ENCODE measurements around the gene FAM83E.

Gene FAM83E

GRCh38 chr19:48628486-48629296, 13.8 kb upstream of the FAM83E start:
- DNase-seq (ENCODE audit: low read depth, low spot score): no peak

DNA sequence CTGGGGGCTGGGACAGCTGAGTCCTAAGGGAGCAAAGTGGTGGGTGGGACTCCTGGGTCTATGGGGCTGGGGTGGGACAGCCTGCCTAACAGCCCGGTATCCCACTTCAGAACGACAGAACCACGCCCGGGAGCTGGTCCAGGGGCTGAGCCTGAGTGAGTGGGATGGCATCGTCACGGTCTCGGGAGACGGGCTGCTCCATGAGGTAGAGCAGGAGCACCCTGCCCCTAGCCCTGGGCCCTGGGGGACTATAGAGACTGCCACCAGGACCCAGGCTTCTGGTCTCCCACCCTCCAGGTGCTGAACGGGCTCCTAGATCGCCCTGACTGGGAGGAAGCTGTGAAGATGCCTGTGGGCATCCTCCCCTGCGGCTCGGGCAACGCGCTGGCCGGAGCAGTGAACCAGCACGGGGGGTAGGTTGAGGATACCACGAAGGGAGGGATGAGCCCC, 13.0 kb upstream of the FAM83E start:
- no peak for DNase-seq (ENCODE audit: low read depth, low spot score)

GRCh38 chr19:48627201-48627864, 12.5 kb upstream of the FAM83E start:
- no peak for DNase-seq (ENCODE audit: low read depth, low spot score)

GRCh38 chr19:48625891-48626327, 11.0 kb upstream of the FAM83E start:
- DNase-seq (ENCODE audit: low read depth, low spot score): no peak

DNA sequence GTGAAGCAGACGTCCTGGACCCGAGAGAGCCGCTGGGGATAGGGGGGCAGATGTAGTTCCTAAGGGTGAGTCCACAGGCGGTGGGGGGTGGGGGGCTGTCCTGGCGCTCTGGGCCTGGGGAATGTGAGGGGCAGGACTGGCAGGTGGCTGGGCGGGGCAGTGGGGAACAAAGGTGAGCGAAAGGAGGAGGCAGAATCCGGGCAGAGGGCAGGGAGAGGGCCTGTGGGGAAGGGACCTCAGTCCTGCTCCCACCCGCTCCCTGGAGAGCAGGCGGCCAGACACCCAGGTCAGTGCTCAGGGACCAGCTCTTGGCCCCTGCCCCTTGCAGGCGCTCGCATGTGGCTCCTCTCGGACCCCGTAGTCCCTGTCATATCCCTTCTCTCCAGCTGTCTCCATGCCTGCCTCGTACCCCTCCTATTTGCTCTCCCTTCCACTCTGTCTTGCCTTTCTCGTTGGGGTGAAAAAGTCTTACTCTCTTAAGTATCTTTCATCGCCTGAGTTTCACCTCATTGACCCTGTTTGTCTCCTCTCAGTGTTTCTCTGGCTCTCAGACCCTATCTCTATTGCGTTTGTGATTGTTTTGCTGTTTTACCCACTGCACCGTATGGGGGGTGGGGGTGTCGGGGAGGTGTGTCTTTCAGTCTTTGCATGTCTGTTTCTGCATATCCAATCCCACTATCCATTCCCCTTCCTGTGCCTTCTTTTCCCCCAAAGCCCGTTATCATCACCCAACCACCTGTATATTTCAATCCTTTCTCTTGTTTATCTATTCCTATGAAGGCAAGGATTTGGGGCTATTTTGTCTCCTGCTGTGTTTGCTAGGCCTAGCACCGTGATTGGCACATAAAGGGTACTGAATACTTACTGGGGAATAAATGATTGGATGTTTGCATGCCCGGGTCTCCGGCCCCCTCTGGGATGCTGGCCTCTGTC, 10.2 kb upstream of the FAM83E start:
- no peak for DNase-seq (ENCODE audit: low read depth, low spot score)

DNA sequence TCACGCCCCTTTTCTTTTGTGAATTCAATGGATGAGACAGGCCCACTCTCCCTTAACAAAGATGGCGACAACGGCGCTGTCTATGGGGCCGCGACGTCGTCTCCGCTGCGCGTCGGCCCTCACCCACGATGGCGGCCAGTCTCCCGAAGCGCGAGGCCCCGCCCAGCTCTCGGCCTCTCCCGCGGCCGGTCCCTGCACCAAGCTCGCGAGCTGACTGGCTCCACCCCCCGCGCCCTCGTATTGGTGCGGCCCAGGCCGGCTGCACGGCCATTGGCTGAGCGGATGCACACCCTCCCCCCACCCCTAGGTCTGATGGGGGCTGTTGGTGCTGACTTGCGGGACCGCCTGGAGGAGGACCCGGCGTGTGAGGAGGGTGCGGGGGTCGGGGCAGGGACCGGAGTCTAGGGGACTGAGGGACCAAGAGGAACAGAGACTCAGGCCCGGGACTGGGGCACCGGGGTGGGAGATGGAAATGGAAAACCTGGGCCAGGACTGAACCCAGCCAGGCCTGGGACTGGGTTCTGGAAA, 9.3 kb upstream of the FAM83E start:
- peak; percentile 98 for DNase-seq (ENCODE audit: low read depth, low spot score)

GRCh38 chr19:48623556-48624066, 8.7 kb upstream of the FAM83E start:
- no peak for DNase-seq (ENCODE audit: low read depth, low spot score)

DNA sequence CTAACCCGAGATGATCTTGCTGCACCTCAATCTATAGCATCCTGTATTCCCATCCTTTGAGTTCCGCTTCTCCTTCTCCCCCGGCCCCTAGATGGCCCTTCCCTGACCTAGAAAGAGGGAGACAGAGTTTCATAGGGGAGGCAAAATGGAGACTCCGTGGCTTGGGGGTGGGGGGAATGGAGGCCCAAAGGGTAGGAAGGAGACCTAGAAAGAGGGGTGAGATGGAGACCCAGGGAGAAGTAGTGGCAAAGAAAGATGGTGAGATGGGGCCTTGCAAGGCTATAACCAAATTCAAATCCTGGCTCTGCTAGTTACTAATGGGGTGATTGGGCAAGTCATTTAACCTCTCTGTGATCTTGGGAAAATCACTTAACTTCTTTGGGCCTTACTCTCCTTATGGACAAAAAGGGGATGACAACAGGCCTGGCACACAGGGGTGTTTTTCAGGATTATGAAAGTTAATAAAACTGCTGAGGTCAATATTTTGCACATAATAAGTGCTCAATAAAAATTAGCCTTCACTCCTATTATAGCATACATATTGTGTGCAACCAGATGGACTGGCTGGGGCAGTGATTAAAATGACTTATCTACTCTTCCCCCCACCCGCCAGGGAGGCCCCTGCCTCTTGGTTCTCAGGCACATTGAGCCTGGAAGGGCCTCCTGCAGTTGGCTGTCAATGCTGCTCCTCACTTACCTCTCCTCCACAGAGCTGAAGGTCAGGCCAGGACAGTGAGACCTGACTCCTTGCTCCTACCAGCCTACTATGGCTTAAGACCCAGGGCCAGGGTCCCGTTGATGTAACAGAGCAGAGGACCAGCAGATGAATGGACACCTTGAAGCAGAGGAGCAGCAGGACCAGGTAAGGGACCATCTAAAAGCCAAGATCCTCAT, 5.1 kb upstream of the FAM83E start:
- DNase-seq (ENCODE audit: low read depth, low spot score): no peak

GRCh38 chr19:48618916-48619691, 4.2 kb upstream of the FAM83E start, which contains the start of the genes RPL18 and SPHK2:
Gene RPL18 (minus strand): TSS chr19:48619178. CDS start chr19:48619143, 35 bp downstream.
Gene SPHK2 (plus strand): TSS chr19:48619506. CDS start chr19:48620515, 1,009 bp downstream.
- peak; percentile 88 for DNase-seq (ENCODE audit: low read depth, low spot score)

GRCh38 chr19:48618278-48618915, 3.5 kb upstream of the FAM83E start:
- no peak for DNase-seq (ENCODE audit: low read depth, low spot score)

DNA sequence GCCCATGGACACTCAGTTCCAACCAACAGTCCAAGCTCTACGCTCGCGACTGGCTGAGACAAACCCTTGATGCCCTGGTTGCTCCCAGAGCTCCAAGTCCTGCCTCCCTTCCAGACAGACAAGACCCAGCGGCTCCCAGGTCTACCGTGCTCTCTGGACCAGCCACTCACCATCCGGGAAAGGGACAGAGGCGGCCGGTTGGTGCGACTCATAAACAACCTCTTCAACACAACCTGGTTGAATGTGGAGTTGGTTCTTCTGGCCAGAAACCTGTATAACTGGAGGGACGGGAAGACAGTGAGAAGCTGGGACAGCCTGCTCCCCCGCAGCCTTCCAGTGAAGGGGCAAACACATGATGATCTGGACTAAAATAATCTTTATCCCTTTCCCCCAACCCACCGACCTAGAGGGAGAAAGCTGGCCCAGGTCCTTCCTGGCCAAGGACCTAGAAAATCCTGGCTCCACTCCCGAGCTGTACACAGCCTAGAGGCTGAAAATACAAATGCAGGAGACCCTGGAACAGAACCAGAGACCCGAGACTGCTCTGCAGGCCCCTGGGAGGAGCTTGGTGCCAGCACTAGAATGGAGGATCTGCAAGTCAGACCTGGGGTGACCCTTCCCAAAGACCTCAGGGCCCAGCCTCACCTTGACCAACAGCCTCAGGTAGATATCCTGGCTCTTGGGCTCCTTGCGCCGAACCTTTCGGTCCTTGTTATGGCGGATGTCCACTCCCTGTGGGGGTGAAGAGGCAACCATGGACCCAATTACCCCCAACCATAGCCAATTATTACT, 2.5 kb upstream of the FAM83E start:
- DNase-seq (ENCODE audit: low read depth, low spot score): no peak

GRCh38 chr19:48616491-48617056, 1.7 kb upstream of the FAM83E start:
- no peak for DNase-seq (ENCODE audit: low read depth, low spot score)

- no peak for DNase-seq (ENCODE audit: low read depth, low spot score)
Observed at GRCh38 chr19:48616041-48616436, 1.2 kb upstream of the FAM83E start.

- DNase-seq (ENCODE audit: low read depth, low spot score): no peak
Observed at GRCh38 chr19:48615231-48616040, 560 bp upstream of the FAM83E start.

GRCh38 chr19:48613852-48614435, 932 bp downstream of the FAM83E start:
- no peak for DNase-seq (ENCODE audit: low read depth, low spot score)

DNA sequence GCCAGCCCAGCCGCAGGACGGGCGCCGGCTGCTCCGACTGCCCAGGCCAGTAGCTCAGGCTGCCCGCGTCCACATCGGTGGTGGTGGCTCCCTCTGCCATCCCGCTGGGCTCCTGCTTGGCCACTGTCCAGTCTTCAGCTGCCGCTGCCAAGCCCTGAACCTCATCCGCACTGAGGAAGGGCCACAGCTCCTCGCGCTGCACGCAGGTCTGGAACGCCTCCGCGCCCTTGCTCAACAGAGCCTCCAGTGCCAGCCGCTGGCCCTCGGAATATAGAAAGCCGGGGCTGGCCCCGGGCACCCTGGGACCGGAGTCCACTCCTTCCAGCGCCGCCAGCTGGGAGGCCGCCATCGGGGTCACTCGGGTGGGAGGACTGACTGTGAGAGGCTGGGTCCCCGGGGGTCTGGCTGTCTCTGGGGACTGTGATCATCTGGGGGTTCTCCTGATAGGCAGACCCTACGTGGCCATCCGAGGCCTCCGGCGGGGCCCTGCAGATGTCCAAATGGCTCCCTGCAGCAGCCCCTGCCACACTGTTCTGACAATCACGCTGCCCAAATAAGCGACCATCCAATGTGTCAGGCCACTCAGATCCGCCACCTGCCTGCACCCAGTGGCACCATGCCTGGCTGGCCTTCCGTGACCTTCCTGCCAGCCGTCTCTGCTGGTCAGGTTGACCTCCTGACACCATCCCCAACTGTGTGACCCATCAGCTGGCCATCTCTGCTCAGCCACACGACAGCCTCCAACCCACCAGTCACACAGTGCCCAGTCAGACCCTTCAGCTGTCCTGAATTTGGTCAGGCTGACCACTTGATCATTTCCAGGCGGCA, 1.6 kb downstream of the FAM83E start:
- DNase-seq (ENCODE audit: low read depth, low spot score): no peak
